PC-3 (cell line): ENCODE data around the gene MUC12. TPM values are rescaled to one million over a fixed set of nuclear protein-coding genes. Genes with fewer than 3 reads are reported as not detected.

Experiments
- ATAC-seq: fragments of 200-7000 bp; cut with Tn5 transposase; 2 replicates; pipeline ENCODE4 v1.9.1; 2020; ENCODE audit warnings: mild to moderate bottlenecking, moderate library complexity
- BruUV-seq: library from RNA; stranded (reverse); fragments of 400-500 nt; replicated peaks from 2 replicates; lab custom pipeline; 2021; lab: Mats Ljungman, UMichigan
- CTCF ChIA-PET: fragments of 300-600 bp; sonication (Branson Sonifier 250); formaldehyde crosslinking; loops from one replicate; lab custom pipeline; 2022; ENCODE audit warnings: antibody characterized with exemption; lab: Charles Lee
- POLR2A ChIA-PET: fragments of 300-600 bp; sonication (Branson Sonifier 250); formaldehyde crosslinking; loops from one replicate; lab custom pipeline; 2022; ENCODE audit warnings: antibody characterized with exemption; ENCODE audit not compliant: unreplicated experiment; lab: Charles Lee
- DNase-seq: peaks from one replicate; pipeline ENCODE4 v3.0.0-alpha.2; 2015
- H2AFZ ChIP-seq: fragments of 300-600 bp; sonication (generic); 2 replicates; pipeline ENCODE4 v1.6.0; 2016; ENCODE audit warnings: antibody characterized with exemption, low read length
- H3F3A ChIP-seq: fragments of 300-600 bp; sonication (generic); one replicate; pipeline ENCODE4 v1.6.0; 2017; ENCODE audit warnings: antibody characterized with exemption, low read length, control low read depth, mild to moderate bottlenecking; ENCODE audit not compliant: unreplicated experiment
- H3K27ac ChIP-seq: fragments of 300-600 bp; sonication (generic); 2 replicates; pipeline ENCODE4 v1.5.1; 2016; ENCODE audit warnings: mild to moderate bottlenecking, low read length
- H3K27me3 ChIP-seq: fragments of 300-600 bp; sonication (generic); 2 replicates; pipeline ENCODE4 v1.6.1; 2016; ENCODE audit warnings: low read length, mixed read lengths
- H3K36me3 ChIP-seq: fragments of 300-600 bp; sonication (generic); 2 replicates; pipeline ENCODE4 v1.6.1; 2016; ENCODE audit warnings: low read depth, mixed run types, low read length, mixed read lengths
- H3K4me1 ChIP-seq: fragments of 300-600 bp; sonication (generic); 2 replicates; pipeline ENCODE4 v1.5.1; 2016; ENCODE audit warnings: low read length; ENCODE audit not compliant: insufficient read depth
- H3K4me2 ChIP-seq: fragments of 300-600 bp; sonication (generic); 2 replicates; pipeline ENCODE4 v1.6.0; 2016; ENCODE audit warnings: low read length
- H3K4me3 ChIP-seq: fragments of 300-600 bp; sonication (generic); 2 replicates; pipeline ENCODE4 v1.5.1; 2016; ENCODE audit warnings: mild to moderate bottlenecking, low read length, mixed read lengths
- H3K79me2 ChIP-seq: fragments of 300-600 bp; sonication (generic); 2 replicates; pipeline ENCODE4 v1.6.1; 2017; ENCODE audit warnings: low read length, mixed read lengths
- H3K9ac ChIP-seq: fragments of 300-600 bp; sonication (generic); 2 replicates; pipeline ENCODE4 v1.6.0; 2016; ENCODE audit warnings: mild to moderate bottlenecking, low read length
- H3K9me2 ChIP-seq: fragments of 300-600 bp; sonication (generic); replicated peaks from 2 replicates; pipeline ENCODE4 v1.6.1; 2016; ENCODE audit warnings: mixed run types, low read length, mixed read lengths
- H3K9me3 ChIP-seq: fragments of 300-600 bp; sonication (generic); 2 replicates; pipeline ENCODE4 v1.6.1; 2016; ENCODE audit warnings: low read length, mixed read lengths
- H4K20me1 ChIP-seq: fragments of 300-600 bp; sonication (generic); 2 replicates; pipeline ENCODE4 v1.6.1; 2016; ENCODE audit warnings: low read length, mixed read lengths
- CTCF ChIP-seq: fragments of 300-600 bp; sonication (generic); conservative IDR thresholded peaks from 2 replicates; pipeline ENCODE4 v1.5.1; 2017; ENCODE audit warnings: antibody characterized with exemption, low read depth, mild to moderate bottlenecking, low read length
- EZH2 ChIP-seq: fragments of 300-600 bp; sonication (generic); IDR thresholded peaks from one replicate; pipeline ENCODE4 v1.6.1; 2017; ENCODE audit warnings: antibody characterized with exemption, mild to moderate bottlenecking, low read length; ENCODE audit not compliant: unreplicated experiment
- EZH2phosphoT487 ChIP-seq: fragments of 300-600 bp; sonication (generic); IDR thresholded peaks from 2 replicates; pipeline ENCODE4 v1.6.1; 2018; ENCODE audit warnings: mild to moderate bottlenecking, antibody characterized with exemption, low read length, borderline replicate concordance
- intact Hi-C: fragments of 100-400 bp; cut with micrococcal nuclease; formaldehyde crosslinking; loops from 2 replicates; pipeline ENCODE4 v1.9.0; 2023
- total RNA-seq: library from RNA; depleted of rRNA; stranded (reverse); fragments of >200 nt; gene quantifications from 2 replicates; pipeline ENCODE4 v1.2.3, GENCODE V29; 2014

Gene MUC12
- total RNA-seq, 1 experiment from 2014 or later: 0.18 TPM

GRCh38 chr7:100951888-100952560, 17.3 kb upstream of the MUC12 start:
- Histone ChIP-seq H3K4me2 (no peak overlapping the region), H3F3A (no peaks in the 10 kb centered on the region), H2AFZ (no peak overlapping the region), H3K36me3 (no peaks in the 10 kb centered on the region), H3K27me3 (peaks cover 8% of the 10 kb centered on the region; the same call in 1 of the 2 replicates), H3K9ac (no peak overlapping the region), H3K9me3 (no peaks in the 10 kb centered on the region), H3K79me2 (no peaks in the 10 kb centered on the region), H3K4me1 (no peaks in the 10 kb centered on the region), H3K9me2 (no peaks in the 10 kb centered on the region), H3K4me3 (no peak overlapping the region), H4K20me1 (no peaks in the 10 kb centered on the region), H3K27ac (no peak overlapping the region)
- ATAC-seq (no peak), DNase-seq (no peak)
- intact Hi-C loops: no loop called here
- CTCF ChIA-PET: no interaction called here
- POLR2A ChIA-PET: no interaction called here
- no peak for TF ChIP-seq EZH2phosphoT487
- no TSS peak for BruUV-seq

GRCh38 chr7:100952641-100953040, 16.7 kb upstream of the MUC12 start:
- POLR2A ChIA-PET: no interaction called here
- Histone ChIP-seq H3K9ac (no peak overlapping the region), H3K4me1 (no peaks in the 10 kb centered on the region), H2AFZ (no peak overlapping the region), H3K9me2 (no peaks in the 10 kb centered on the region), H3K27ac (no peak overlapping the region), H3K4me2 (no peak overlapping the region), H3K36me3 (no peaks in the 10 kb centered on the region), H3K79me2 (no peaks in the 10 kb centered on the region), H3K4me3 (no peak overlapping the region), H3K27me3 (peaks cover 8% of the 10 kb centered on the region; the same call in 1 of the 2 replicates), H3K9me3 (no peaks in the 10 kb centered on the region), H3F3A (no peaks in the 10 kb centered on the region), H4K20me1 (no peaks in the 10 kb centered on the region)
- CTCF ChIA-PET: no interaction called here
- TF ChIP-seq EZH2phosphoT487 (no peak), CTCF (no peak), EZH2 (no peak)
- DNase-seq (no peak), ATAC-seq (no peak)
- intact Hi-C loops: no loop called here
- no TSS peak for BruUV-seq

GRCh38 chr7:100957832-100958421, 11.4 kb upstream of the MUC12 start:
- no peaks in the 10 kb centered on the region for H3K9me2 ChIP-seq
- CTCF ChIA-PET: interaction anchor here (0.5 kb wide), 1 partner anchor 1746 kb away, joined by 3 read pairs; no protein-coding TSS in a partner anchor
- BruUV-seq: no TSS peak
- H3K27me3 ChIP-seq: peaks cover 38% of the 10 kb centered on the region
- no peak for DNase-seq
- H3F3A ChIP-seq: no peaks in the 10 kb centered on the region
- no peak overlapping the region for H3K4me3 ChIP-seq
- H3K79me2 ChIP-seq: no peaks in the 10 kb centered on the region
- H3K4me2 ChIP-seq: no peak overlapping the region
- TF ChIP-seq EZH2: no peak
- POLR2A ChIA-PET: interaction anchor here (0.6 kb wide), 2 partner anchors 296 to 1339 kb away, joined by 4 to 17 read pairs; no protein-coding TSS in a partner anchor
- no peak for ATAC-seq
- no peaks in the 10 kb centered on the region for H3K9me3 ChIP-seq
- intact Hi-C loops: no loop called here
- H3K4me1 ChIP-seq: no peaks in the 10 kb centered on the region
- no peaks in the 10 kb centered on the region for H4K20me1 ChIP-seq
- no peaks in the 10 kb centered on the region for H3K36me3 ChIP-seq
- no peak overlapping the region for H2AFZ ChIP-seq
- H3K27ac ChIP-seq: no peak overlapping the region
- H3K9ac ChIP-seq: no peak overlapping the region
